Stomach (tissue), 4 donors: Measurements from ENCODE around the gene UBD.

Experiments used
- EP300 ChIP-seq: sonication (generic); formaldehyde crosslinking; IDR thresholded peaks from one replicate; pipeline ENCODE4 v1.6.1; 2017; ENCODE audit warnings: antibody characterized with exemption
- TF ChIP-seq, protein P1 (sequence below), 7 experiments: fragments of 450-650 bp in 4 of 7; fragments of 200-600 bp in 3 of 7; sonication (generic) in 3 of 7; IDR thresholded peaks; one replicate each; pipeline ENCODE4 v1.5.1; 2016 to 2019; ENCODE audit warnings: antibody characterized with exemption in 7 of 7, control low read depth in 2 of 7, mild to moderate bottlenecking in 1 of 7

DNA sequence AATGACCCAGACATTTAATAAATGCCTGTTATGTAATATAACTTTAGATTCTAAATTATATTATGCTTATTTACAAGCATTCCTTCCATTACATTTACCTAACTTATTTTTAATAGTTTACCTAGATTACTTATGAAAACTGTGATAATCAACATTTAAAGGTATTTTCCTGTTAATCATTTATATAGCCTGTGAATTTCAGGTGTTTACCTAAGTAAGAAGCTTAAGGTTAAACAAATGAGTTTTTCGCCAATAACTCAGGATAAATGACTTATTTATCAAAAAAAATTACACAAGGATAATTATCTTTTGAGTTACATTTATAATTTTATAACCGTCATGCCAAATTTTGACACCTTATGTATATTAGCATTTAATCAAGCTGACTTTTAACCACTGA is 35.5 kb downstream of the UBD start:
- TF ChIP-seq EP300 = no peak
- TF ChIP-seq, protein P1, sequence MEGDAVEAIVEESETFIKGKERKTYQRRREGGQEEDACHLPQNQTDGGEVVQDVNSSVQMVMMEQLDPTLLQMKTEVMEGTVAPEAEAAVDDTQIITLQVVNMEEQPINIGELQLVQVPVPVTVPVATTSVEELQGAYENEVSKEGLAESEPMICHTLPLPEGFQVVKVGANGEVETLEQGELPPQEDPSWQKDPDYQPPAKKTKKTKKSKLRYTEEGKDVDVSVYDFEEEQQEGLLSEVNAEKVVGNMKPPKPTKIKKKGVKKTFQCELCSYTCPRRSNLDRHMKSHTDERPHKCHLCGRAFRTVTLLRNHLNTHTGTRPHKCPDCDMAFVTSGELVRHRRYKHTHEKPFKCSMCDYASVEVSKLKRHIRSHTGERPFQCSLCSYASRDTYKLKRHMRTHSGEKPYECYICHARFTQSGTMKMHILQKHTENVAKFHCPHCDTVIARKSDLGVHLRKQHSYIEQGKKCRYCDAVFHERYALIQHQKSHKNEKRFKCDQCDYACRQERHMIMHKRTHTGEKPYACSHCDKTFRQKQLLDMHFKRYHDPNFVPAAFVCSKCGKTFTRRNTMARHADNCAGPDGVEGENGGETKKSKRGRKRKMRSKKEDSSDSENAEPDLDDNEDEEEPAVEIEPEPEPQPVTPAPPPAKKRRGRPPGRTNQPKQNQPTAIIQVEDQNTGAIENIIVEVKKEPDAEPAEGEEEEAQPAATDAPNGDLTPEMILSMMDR (IDR thresholded peaks at IDR 0.05) = no peak
